ENCODE data around the gene ESPL1. TPM values are rescaled to one million over a fixed set of nuclear protein-coding genes. Genes with fewer than 3 reads are reported as not detected.

The ESPL1 gene
- 12.3 and 15.7 TPM in 2 replicates for total RNA-seq (2014; rRNA removed; shearing (Covaris generic))
- polyA plus RNA-seq (2014; cell fraction: nucleus; rRNA removed) = 64.6 and 85.2 TPM in 2 replicates

DNA sequence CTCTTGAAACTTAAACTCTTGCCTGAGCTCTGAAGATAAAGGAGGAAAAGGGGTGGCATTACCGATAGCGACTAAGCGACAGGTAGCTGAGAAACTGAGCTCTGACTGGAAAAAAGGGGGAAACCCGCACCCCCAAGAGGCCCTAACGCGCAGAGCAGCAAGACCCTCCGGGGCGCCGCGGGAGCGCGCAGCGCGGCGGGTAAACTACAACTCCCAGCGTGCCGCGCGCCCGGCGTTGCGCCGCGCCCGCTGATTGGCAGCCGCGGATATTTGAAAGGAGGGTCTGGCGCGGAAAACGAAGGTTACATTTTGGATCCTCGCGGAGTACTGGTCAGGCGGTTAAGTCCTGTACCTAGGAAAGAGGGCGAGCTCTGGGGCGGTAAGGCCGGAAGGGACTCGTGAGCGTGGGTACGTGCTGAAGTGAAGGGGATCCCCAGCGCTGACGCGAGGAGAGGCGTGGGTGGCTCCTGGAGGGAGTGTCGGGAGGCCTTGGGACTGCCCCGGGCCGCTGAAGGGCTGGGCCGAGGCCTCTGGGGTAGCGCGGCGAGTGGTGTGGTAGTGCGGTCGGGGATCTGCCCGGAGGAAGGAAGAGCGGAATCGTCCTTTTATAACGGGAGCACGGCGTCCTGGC, at the start of gene ESPL1:
ESPL1 (plus strand) TSS at position 301 of the 631 bp plus-strand sequence. CDS start 468 bp downstream, outside the sequence.
- peak; percentile 56 for DNase-seq (ENCODE audit: extremely low read depth, low read depth)

DNA sequence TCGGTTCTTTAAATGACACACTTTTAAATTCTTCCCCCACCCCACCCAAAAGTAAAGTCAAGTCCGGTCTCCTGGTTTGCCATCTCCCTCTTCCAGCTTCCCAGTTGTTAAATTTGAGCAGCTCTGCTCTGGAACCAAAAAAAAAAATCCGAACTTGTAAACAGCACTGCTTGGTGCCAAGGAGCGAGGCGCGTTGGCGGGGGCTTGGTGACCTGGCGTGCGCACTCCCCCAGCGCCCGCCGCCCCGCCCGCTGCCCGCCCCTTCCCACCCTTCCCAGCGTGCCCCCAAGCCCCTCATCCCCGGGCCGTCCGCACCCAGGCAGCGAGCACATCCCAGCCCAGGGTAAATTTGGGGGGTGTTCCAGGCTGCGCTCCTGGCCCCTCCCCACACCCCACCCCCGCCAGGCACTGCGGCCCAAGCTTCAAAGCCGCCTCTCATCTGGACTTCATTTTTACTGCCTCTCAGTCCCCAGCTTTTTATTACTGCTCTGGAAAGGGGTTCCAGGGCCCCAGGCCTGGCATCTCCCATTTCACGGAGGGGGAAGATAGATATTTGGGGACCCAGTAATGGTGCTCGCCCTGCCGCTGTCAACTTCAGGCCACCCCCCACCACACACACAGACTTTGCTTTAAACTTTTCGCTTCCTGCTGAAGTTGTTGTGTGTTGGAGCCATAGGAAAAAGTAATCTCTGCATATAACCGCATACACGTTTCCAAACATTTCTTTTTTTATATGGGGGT, 49.4 kb upstream of the ESPL1 start:
- no peak for DNase-seq (ENCODE audit: extremely low read depth, low read depth)

DNA sequence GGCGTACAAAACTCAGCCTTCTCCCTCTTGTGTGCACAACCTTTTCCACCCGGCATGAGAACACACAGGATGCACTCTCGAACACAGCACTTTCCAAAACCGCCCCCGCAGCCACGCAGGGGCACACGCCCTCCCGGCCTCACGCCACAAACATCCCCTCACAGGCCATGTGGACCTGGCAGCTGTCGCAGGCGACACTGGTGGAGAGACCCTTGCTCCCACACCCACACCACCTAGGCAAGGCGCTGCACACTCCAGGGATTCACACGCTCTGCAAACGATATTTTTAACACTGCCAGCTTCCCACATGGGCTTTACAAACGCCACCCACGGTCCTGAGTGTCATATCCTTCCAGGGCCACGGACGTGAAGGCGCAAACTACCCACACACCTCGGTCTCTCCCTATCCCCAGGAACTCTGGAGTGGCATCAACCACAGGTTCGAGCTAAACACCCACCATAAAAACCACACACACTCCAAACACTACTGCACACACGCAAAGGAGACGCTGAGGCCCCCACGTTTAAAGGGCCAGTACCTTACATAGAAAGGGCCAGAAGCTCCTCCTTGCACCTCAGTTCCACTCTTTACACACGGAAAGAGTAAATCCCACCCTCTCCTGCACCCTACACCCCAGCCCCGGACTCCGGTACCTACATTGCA, 48.7 kb upstream of the ESPL1 start:
- DNase-seq (ENCODE audit: extremely low read depth, low read depth) = no peak

DNA sequence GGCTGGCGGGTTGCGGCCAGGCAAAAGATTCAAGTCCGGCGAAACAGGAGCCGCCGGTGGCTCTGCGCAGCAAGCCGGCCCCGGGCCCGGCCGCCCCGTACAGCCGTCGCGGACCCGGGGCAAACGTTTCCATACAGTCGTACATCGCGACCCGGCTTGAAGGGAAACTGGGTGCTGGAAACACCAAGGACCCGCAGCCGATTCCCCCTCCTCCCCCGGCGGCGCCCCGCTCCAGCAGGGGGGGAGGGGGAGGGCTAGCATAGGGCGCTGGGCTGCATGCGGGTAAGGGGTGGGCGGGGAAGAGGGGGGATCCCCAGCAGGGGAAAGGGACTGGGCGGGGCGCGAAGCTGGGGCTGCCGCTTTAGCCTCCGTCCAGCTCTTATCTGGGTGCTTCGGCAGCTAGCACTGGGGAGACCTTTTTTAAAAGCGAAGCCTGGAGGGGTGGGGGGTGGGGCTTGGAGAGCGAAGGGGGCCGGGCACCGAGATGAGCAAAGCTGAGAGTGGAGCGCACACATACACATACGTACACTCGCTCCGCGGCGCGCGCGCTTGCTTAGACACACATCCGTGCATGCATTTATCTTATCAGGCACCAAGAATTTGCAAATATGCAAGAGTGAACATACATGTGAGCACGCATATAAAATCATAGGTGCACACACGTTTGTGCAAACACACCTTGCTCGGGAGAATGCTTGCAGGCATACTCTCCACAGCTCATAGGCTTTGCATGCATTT, 48.0 kb upstream of the ESPL1 start:
- peak; percentile 55 for DNase-seq (ENCODE audit: extremely low read depth, low read depth)

DNA sequence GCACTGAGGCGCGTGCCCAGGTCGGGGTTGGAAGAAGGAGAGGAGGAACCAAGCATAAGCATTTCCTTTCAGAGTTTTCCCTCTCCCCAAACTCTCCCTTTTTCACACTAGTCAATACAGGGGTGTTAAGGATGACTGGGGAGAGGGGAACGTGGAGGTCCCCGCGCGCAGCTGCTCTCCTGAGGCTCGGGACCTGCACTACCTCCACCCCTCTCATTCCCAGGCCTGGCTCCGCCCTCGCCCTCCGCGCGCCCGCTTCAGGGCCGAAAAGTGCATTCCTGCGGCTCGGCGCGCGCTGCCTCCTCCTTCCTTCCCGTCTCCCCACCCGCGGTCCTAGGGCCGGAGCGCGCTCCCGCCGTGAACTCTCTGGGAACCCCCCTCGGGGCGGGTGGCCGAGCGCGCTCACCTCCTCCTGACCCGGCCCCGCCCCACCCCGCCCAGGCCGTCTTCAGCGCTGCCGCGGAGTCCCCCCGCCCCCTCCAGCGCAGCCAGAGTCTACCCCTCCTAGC, 47.4 kb upstream of the ESPL1 start:
- peak; percentile 91 for DNase-seq (ENCODE audit: extremely low read depth, low read depth)

DNA sequence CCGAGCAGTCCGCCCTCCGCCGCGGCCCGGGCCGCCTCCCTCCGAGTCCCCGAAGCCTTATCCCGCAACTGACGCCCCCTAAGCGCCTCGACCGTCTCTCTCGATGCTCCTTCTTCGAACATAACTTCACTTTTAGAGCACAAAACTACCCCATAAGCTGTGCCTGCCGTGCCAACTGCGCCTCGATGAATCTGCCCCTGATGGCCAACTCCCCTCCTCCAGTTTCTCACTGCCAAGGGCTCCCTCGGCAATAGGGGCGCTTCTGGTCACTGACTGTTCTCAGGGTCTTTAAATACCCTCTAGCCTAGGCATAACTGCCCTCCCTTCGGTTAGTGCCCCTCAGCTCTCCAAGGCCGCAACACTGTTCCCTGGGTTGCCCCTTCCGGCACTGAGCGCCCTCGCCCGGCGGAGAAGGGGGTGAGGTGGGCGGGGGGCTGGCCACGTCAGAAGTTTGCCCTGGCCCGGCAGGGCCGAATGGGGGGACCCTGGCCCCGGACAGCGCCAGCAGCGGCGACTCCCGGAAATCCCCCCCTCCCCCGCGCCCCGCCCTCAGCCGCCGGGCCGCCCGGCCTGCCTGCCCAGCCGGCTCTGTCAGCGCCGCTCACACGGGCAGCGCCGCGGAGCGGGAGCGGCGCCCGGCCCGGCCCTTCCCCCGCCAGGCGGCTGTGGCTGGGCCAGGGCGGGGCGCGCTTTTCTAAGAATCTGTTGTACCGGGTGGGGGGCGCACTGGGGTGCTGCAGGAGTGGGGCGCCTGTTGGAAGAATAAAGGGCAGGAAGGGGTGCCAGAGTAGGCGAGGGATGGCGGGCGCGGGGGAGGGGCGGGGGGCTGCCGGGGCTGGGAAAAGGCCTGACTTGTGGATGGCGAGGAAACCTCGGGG, 46.7 kb upstream of the ESPL1 start:
- peak; percentile 54 for DNase-seq (ENCODE audit: extremely low read depth, low read depth)

DNA sequence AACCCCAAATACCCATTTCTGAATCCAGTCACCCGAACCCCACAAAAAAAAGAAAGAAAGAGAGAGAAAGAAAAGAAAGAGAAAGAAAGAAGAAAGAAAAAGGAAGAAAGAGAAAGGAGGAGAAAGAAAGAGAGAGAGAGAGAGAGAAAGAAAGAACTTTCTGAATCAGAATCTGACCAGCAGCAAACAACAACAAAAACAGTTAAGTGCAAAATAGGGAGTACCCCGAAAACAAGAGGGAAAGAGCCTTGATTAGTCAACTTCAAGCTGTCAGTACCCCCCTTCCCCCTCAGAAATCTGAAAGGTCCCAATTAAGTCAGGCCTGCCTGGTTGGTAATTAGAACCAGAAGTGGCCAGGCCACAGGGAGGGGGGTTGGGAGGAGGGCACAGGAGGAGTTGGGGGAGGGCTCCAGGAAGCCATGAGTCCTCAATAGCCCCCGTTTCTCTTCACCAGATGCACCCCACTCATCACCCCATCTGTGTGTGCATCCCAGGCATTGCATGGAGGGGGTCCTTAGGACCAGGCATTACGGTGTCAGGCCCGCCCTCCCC, 45.9 kb upstream of the ESPL1 start:
- DNase-seq (ENCODE audit: extremely low read depth, low read depth) = no peak

DNA sequence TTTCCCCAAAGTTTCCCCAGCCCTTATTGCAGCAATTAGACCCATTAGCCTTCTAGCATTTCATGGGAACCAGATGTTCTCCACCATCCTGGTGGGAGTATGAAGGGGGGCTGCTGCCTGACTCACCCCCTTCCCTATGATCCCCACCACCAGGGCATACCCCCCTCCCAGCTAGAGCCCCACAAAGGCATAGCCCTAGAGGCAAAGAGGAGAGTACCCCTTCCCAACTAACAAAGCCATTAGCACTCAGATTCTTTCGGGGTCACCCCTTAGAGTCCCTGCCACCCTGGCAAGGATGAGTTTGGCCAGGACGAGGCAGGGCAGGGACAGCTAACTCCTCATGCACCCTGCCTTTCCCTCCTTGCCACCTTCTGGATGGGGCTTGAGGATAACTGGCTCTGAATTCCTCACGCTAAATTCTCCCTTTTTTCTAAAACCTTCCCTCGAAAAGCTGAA, 45.3 kb upstream of the ESPL1 start:
- no peak for DNase-seq (ENCODE audit: extremely low read depth, low read depth)

DNA sequence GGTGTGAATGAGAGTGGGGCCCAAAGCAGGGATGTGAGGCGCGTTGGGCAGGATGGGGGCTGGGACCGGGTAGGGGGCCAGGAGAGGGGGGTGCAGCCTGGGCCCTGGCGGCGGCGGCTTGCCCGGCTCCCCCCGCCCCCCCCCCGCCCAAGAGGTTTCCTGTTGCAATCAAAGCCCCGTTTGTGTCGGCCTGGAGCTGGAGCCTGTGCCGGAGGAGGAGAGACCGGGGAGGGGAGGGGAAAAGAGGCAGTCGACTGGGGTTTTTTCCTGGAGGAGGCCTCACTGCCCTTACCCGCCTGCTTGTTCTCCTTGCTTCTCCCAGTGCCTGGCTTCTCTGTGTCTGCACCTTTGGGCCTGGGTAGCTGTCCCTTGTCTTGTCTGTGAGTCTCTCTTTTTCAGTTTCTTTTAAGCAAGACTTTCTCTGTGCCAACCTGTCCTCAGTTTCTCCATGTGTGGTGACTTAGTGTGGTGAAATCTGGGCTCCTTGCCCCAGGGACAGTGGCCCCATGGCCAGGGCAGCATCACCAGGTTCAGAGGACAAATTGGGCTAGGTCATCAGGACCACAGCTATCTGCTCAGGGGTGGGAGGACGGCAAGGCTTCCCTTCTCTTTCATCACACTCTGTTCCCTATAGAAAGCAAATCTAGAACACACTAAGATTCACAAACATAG, 44.6 kb upstream of the ESPL1 start:
- no peak for DNase-seq (ENCODE audit: extremely low read depth, low read depth)

DNA sequence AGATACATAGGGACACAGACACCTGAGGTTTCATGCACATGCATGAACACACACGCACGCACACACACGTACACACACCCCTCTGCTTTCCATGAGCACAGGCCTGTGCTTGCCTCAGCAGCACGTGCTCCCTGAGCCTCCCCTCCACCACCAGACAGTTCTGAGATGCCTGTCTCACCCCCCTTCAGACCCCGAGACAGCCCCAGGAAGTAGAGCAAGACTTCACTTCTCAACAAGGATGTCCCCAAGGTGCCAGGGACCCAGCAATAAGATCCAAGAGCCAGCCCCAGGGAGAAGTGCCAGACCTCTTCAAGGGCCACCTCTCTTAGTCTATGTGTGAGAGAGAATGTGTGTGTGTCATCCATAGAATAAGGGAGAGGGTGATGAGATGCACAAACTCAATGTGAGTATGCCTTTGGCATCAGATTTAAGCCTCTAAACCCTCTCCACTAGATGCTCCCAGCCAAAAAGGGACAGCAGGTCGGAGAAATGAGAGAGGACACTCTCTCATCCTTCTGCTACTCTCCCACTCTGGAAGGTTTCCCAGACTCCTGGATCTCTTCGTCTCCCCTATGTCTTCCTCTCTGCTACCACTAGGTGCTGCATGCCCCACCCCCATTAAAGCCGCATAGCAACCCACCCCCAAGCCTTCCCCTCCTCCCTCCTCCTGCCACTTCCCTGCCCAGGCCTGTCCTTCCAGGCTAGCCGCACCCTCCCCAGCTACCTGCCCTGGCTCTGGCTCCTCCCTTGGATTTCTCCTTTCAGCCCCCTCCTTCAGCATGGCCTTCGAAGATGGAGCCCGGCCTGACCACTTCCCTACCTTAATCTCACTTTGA, 43.8 kb upstream of the ESPL1 start:
- no peak for DNase-seq (ENCODE audit: extremely low read depth, low read depth)

DNA sequence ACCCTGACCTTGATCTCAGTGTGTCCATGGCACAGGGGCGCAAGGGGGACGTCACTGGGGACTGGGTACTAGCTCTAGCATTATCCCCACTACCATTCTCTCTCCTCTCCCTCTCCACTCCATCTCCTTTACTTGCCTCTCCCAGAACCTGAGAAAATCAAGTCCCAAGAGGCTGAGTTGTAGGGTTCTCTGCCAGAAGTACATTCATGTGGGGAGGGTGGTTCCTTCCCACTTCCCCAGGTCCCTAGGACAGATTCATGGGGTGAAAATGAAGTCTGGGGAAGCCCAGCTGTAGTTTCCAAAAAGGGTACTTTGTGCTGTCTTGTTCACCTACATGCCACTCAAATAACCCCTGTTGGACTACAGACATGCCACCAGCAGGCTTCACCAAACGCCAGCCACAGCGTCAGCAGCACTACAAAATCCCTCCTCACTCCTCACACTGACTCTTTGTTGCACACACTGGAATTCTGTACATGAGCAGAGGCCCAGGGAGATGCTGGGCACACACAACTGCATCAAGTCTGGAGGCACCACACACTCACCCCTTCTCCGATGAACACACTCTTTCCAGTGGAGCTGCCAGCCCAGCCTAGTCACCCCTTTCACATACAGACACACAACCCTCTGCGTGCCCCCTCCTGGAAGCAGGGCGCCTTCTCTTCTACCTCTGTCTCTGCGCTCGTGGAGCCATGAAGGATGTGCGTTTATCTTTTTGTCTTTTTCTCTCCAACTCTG, 43.0 kb upstream of the ESPL1 start:
- DNase-seq (ENCODE audit: extremely low read depth, low read depth) = no peak

DNA sequence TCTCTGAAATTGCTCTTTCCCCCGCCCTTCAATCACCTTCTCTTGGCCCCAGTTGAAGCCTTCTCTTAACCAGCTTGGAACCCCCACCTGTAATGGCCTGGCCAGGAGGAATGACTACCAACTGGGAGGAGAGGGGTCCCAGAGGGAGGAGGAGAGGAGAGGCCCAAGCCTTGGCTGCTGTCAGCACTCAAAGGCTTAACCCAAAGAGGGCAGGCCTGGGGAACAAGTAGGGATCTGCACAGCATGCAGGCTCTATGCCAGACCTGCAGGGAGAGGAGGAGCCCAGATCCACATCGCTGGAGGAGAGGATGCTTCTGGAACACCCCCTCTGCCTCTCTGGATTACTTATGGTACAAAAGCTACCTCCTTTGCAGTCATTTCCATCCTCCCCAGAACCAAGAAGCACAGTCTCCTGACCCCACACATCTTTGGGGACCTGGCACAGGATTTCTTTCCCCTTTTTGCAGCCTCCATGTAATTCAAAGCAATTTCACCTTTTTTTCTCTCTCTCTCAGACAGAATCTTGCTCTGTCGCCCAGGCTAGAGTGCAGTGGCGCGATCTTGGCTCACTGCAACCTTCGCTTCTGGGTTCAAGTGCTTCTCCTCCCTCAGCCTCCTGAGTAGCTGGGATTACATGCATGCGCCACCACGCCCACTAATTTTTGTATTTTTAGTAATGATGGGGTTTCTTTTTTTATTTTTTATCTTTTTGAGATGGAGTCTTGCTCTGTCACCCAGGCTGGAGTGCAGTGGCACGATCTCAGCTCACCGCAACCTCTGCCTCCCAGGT, 42.3 kb upstream of the ESPL1 start:
- no peak for DNase-seq (ENCODE audit: extremely low read depth, low read depth)

DNA sequence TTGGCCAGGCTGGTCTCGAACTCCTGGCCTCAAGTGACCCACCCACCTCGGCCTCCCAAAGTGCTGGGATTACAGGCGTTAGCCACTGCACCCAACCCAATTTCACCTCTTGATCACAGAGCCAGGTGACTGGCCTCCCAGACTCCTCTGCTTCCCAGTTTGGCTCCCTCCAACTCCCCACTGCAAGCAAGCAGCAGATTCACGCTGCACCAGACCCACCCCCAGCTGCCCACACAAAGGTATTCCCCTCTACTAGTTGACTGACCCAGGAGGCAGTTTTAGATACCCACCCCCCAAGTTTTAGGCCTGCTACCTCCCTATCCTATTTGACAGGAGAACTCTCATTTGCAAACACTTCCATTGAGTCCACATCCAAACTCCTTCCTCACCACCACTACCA, 41.3 kb upstream of the ESPL1 start:
- no peak for DNase-seq (ENCODE audit: extremely low read depth, low read depth)

DNA sequence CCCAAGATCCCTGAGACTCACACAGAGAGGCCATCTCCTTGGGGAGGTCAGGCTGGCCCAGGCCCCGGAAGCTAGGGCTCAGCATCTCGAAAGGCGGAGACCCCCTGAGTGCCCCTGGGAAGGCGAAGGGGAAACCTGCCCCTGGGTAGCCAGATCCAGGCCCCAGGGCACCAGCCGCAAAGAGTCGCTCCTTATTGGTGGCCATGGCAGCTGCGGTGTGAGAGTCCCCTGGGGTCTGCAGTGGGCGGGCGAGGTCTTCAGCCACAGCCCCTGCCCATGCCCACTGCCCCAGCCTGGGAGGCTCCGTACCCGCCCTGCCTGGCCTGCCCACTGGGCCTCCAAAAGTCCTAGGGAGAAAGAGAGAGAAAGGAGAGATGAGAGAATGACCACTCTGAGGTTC, 40.8 kb upstream of the ESPL1 start:
- no peak for DNase-seq (ENCODE audit: extremely low read depth, low read depth)

DNA sequence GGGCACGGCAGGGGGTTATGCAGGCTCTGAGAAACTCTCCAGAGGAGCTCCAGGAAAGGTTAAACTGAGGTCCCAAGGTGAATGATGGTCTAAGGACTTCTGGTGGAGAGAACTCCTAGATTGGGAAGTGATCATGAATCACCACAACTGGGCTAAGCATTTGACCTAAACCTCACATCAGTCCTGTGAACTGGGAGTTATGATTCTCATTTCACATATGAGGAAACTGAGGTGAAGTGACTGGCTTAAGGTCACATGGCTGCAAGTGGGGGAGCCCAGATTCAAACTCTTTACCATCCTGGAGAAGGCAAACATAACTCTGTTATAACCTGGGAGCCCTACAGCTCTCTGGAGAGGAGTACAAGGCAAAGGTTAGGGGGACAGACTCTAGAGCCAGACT, 40.3 kb upstream of the ESPL1 start:
- DNase-seq (ENCODE audit: extremely low read depth, low read depth) = no peak

DNA sequence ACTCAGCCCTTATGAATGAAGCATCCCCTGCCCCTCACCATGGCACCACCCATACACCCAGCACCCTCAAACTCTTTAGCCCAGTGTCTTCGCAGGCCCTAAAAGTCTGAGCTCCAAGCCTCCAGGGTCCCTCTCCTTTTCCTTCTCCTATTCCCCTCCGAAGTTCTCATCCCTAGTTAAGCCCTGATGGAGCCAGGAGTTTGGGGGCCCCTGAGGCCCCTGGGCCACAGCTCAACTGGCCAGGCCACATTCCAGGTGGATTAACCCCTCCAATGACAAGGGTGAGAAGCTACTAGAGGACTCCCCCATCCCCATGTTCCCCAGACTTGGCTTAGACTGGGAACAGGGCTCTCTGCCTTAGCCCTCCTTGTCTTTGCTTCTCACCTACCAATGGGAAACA, 38.6 kb upstream of the ESPL1 start:
- DNase-seq (ENCODE audit: extremely low read depth, low read depth) = no peak

Measured in NCI-H460 (cell line).